GM12878 (cell line): ENCODE data around the gene DSE. TPM values are rescaled to one million over a fixed set of nuclear protein-coding genes. Genes with fewer than 3 reads are reported as not detected.

ENCODE experiments used
- ATAC-seq: fragments of 200-7000 bp; cut with Tn5 transposase; 3 replicates; pipeline ENCODE4 v1.9.1; 2020; ENCODE audit warnings: mild to moderate bottlenecking, moderate library complexity
- BruUV-seq: library from RNA; stranded (reverse); fragments of 400-500 nt; replicated peaks from 2 replicates; lab custom pipeline; 2021; lab: Mats Ljungman, UMichigan
- CTCF ChIA-PET: fragments of 300-600 bp; sonication (Branson Sonifier 250); formaldehyde crosslinking; extraction: SDS; loops from one replicate; lab custom pipeline; 2021; ENCODE audit warnings: inconsistent platforms; lab: Yijun Ruan, JAX
- POLR2A ChIA-PET: fragments of 350-600 bp; formaldehyde crosslinking; extraction: SDS; loops from one replicate; lab custom pipeline; 2021; ENCODE audit warnings: inconsistent platforms; lab: Charles Lee
- RAD21 ChIA-PET: fragments of 300-600 bp; sonication (Branson Sonifier 250); formaldehyde crosslinking; loops from one replicate; lab custom pipeline; 2023; ENCODE audit warnings: antibody characterized with exemption; ENCODE audit not compliant: unreplicated experiment; lab: Charles Lee
- SMC1A ChIA-PET: fragments of 300-600 bp; sonication (Branson Sonifier 250); formaldehyde crosslinking; loops from one replicate; lab custom pipeline; 2023; ENCODE audit not compliant: unreplicated experiment, uncharacterized antibody; lab: Charles Lee
- DNase-seq: peaks from one replicate; pipeline ENCODE4 v3.0.0-alpha.2; 2011; ENCODE audit warnings: low read depth, low spot score
- FAIRE-seq: peaks from 3 replicates; lab custom pipeline; 2011; peaks lifted over from hg19 to GRCh38; lab: Jason Lieb, UNC
- H2AFZ ChIP-seq: 2 replicates; pipeline ENCODE4 v1.6.0; 2011; ENCODE audit warnings: low read depth, low read length, control low read depth; ENCODE audit not compliant: control insufficient read depth
- H3K27ac ChIP-seq: 2 replicates; pipeline ENCODE4 v1.5.1; 2011; ENCODE audit warnings: control low read depth; ENCODE audit not compliant: control insufficient read depth, insufficient read depth
- H3K27me3 ChIP-seq, 2 experiments: replicated peaks in 1 of 2; 2 replicates each; pipeline versions ENCODE4 v1.6.0 to v1.6.1; 2011; ENCODE audit warnings: low read length in 1 of 2; ENCODE audit not compliant: control insufficient read depth in 2 of 2, insufficient read depth in 2 of 2
- H3K36me3 ChIP-seq, 2 experiments: 2 replicates each; pipeline ENCODE4 v1.5.1; 2011; ENCODE audit warnings: low read length in 1 of 2; ENCODE audit not compliant: control insufficient read depth in 2 of 2, insufficient read depth in 2 of 2
- H3K4me1 ChIP-seq: 2 replicates; pipeline ENCODE4 v1.6.1; 2011; ENCODE audit warnings: mild to moderate bottlenecking, low read length, moderate library complexity, mixed read lengths; ENCODE audit not compliant: control insufficient read depth, insufficient read depth
- H3K4me2 ChIP-seq: 2 replicates; pipeline ENCODE4 v1.6.0; 2011; ENCODE audit warnings: control low read depth; ENCODE audit not compliant: control insufficient read depth, insufficient read depth
- H3K4me3 ChIP-seq: fragments of 200-600 bp; sonication (generic); 2 replicates; pipeline ENCODE4 v1.5.1; 2016
- H3K79me2 ChIP-seq: 2 replicates; pipeline ENCODE4 v1.6.0; 2011; ENCODE audit warnings: low read length; ENCODE audit not compliant: control insufficient read depth, insufficient read depth
- H3K9ac ChIP-seq: 2 replicates; pipeline ENCODE4 v1.8.0; 2011; ENCODE audit warnings: low read length, control low read depth, mixed read lengths; ENCODE audit not compliant: control insufficient read depth, insufficient read depth
- H3K9me3 ChIP-seq: replicated peaks from 3 replicates; pipeline ENCODE4 v1.5.1; 2011; ENCODE audit warnings: mild to moderate bottlenecking, low read length; ENCODE audit not compliant: control insufficient read depth, insufficient read depth
- H4K20me1 ChIP-seq: 2 replicates; pipeline ENCODE4 v1.6.0; 2011; ENCODE audit not compliant: control insufficient read depth, insufficient read depth
- CHD1 ChIP-seq: IDR thresholded peaks from 2 replicates; pipeline ENCODE4 v1.6.1; 2012; ENCODE audit warnings: low read depth, low read length, improper control_type of control experiment
- CHD4 ChIP-seq: fragments of 200-600 bp; sonication (generic); IDR thresholded peaks from 2 replicates; pipeline ENCODE4 v1.6.1; 2016; ENCODE audit warnings: mild to moderate bottlenecking
- E2F4 ChIP-seq: IDR thresholded peaks from 2 replicates; pipeline ENCODE4 v1.6.1; 2012; ENCODE audit warnings: low read depth, low read length, improper control_type of control experiment
- FOXM1 ChIP-seq: IDR thresholded peaks from 2 replicates; pipeline ENCODE4 v1.6.1; 2012; ENCODE audit warnings: low read depth, mild to moderate bottlenecking, inconsistent platforms, low read length, moderate library complexity
- HSF1 ChIP-seq: fragments of 150-350 bp; IDR thresholded peaks from 2 replicates; pipeline ENCODE4 v1.6.1; 2014; ENCODE audit warnings: mild to moderate bottlenecking, low read depth, low read length
- IRF4 ChIP-seq: IDR thresholded peaks from 2 replicates; pipeline ENCODE4 v1.6.1; 2011; ENCODE audit warnings: low read depth, low read length
- MTA2 ChIP-seq: fragments of 450-650 bp; IDR thresholded peaks from 2 replicates; pipeline ENCODE4 v1.6.1; 2016; ENCODE audit warnings: low read depth, mild to moderate bottlenecking, moderate library complexity
- PBX3 ChIP-seq: IDR thresholded peaks from 2 replicates; pipeline ENCODE4 v1.6.1; 2011; ENCODE audit warnings: mild to moderate bottlenecking, low read depth, low read length, moderate library complexity; ENCODE audit not compliant: insufficient replicate concordance
- RAD51 ChIP-seq: fragments of 450-650 bp; IDR thresholded peaks from 2 replicates; pipeline ENCODE4 v1.6.1; 2016; ENCODE audit warnings: moderate library complexity, mild to moderate bottlenecking, inconsistent platforms
- SIN3A ChIP-seq: IDR thresholded peaks from 2 replicates; pipeline ENCODE4 v1.6.1; 2012; ENCODE audit warnings: low read depth, low read length, improper control_type of control experiment
- SPI1 ChIP-seq: IDR thresholded peaks from 2 replicates; pipeline ENCODE4 v1.6.1; 2011; ENCODE audit warnings: low read depth, mild to moderate bottlenecking, low read length, moderate library complexity, borderline replicate concordance; ENCODE audit not compliant: insufficient read depth
- ZNF592 ChIP-seq: fragments of 450-650 bp; IDR thresholded peaks from 2 replicates; pipeline ENCODE4 v1.6.1; 2017; ENCODE audit warnings: mild to moderate bottlenecking, moderate library complexity
- WGBS: methylation state at CpG from one replicate; pipeline ENCODE4 v1.1.6; 2016; ENCODE audit warnings: low lambda C conversion rate; ENCODE audit not compliant: insufficient replicate concordance, insufficient coverage; ENCODE audit errors: missing lambda C conversion rate; 5-methylcytosine and 5-hydroxymethylcytosine counted together
- in situ Hi-C: fragments of 300-500 bp; cut with MboI; formaldehyde crosslinking; loops from 9 replicates; pipeline ENCODE4 v1.14.3; 2018; ENCODE audit warnings: mixed read lengths
- intact Hi-C: fragments of 100-400 bp; cut with micrococcal nuclease; formaldehyde crosslinking; loops from one replicate; pipeline ENCODE4 v1.14.2; 2022; ENCODE audit not compliant: unreplicated experiment
- polyA plus RNA-seq, 11 experiments: library from polyadenylated mRNA; depleted of rRNA in 4 of 11; unstranded in 6 of 11; stranded (reverse) in 5 of 11; fragments of >200 nt; fragmentation: Nextera tagmentation in 4 of 11; fragmentation: Illumina TruSeq in 1 of 11; extraction: Ambion mirVana in 4 of 11; extraction: Trizol in 1 of 11; gene quantifications; 1 replicate in 1 of 11; 2 replicates in 10 of 11; pipeline versions ENCODE4 v1.2.1 to v1.2.3, GENCODE V29; 2011 to 2016; ENCODE audit warnings: inconsistent platforms in 2 of 11, missing spikeins in 2 of 11, low read depth in 1 of 11
- total RNA-seq, 4 experiments: library from RNA; depleted of rRNA in 3 of 4; stranded (reverse); fragments of >200 nt in 3 of 4; fragmentation: Illumina TruSeq in 1 of 4; extraction: Trizol in 1 of 4; gene quantifications; 2 replicates each; pipeline versions ENCODE4 v1.2.1 to v1.2.3, GENCODE V29; 2013 to 2021

Gene DSE
- total and polyA plus RNA-seq, 10 of the 15 experiments (the other 5 are each of a cell fraction or from before 2014, with no cell fraction given) = 12.6 to 76.4 (median 43.0) TPM

GRCh38 chr6:116436586-116436985, 65.8 kb downstream of the DSE start:
- intact Hi-C loops = no loop called here
- no peak for ATAC-seq
- Histone ChIP-seq H3K4me3 (no peak overlapping the region), H3K9ac (no peak overlapping the region), H3K79me2 (no peaks in the 10 kb centered on the region), H3K27me3 (no peaks in the 10 kb centered on the region), H2AFZ (no peak overlapping the region), H3K9me3 (no peaks in the 10 kb centered on the region), H3K4me1 (no peaks in the 10 kb centered on the region), H3K36me3 (peaks cover 1 to 2% of the 10 kb centered on the region in 2 experiments; a peak in 2 of 4 replicates), H4K20me1 (no peaks in the 10 kb centered on the region), H3K27ac (no peak overlapping the region), H3K4me2 (no peak overlapping the region)
- FAIRE-seq = no peak
- POLR2A ChIA-PET = no interaction called here
- SMC1A ChIA-PET = interaction anchor here (0.9 to 1.4 kb wide), 4 partner anchors 9 to 78 kb away, joined by 3 read pairs; no protein-coding TSS in a partner anchor
- in situ Hi-C loops = no loop called here
- BruUV-seq = no TSS peak
- WGBS = 96% methylated on average over 7 of the region's 7 CpGs
- CTCF ChIA-PET = interaction anchor here (1.0 to 4.8 kb wide), 2 partner anchors 44 to 149 kb away, joined by 3 to 20 read pairs; no protein-coding TSS in a partner anchor
- DNase-seq = no peak
- no peak for TF ChIP-seq RAD51
- no peak for TF ChIP-seq SIN3A
- no peak for TF ChIP-seq IRF4
- TF ChIP-seq HSF1 = no peak
- no peak for TF ChIP-seq FOXM1
- no peak for TF ChIP-seq PBX3
- TF ChIP-seq SPI1 = no peak
- no peak for TF ChIP-seq CHD1
- no peak for TF ChIP-seq E2F4
- TF ChIP-seq MTA2 = no peak
- TF ChIP-seq CHD4 = no peak
- no peak for TF ChIP-seq ZNF592
- RAD21 ChIA-PET = no interaction called here
